ENCODE data around the gene UBXN1. TPM values are rescaled to one million over a fixed set of nuclear protein-coding genes. Genes with fewer than 3 reads are reported as not detected.
A peak's percentile ranks its signal among the peaks of the same experiment; 100 is the strongest.

The UBXN1 gene
- total RNA-seq, 1 donor from 2014 or later: 90.2 TPM

DNA sequence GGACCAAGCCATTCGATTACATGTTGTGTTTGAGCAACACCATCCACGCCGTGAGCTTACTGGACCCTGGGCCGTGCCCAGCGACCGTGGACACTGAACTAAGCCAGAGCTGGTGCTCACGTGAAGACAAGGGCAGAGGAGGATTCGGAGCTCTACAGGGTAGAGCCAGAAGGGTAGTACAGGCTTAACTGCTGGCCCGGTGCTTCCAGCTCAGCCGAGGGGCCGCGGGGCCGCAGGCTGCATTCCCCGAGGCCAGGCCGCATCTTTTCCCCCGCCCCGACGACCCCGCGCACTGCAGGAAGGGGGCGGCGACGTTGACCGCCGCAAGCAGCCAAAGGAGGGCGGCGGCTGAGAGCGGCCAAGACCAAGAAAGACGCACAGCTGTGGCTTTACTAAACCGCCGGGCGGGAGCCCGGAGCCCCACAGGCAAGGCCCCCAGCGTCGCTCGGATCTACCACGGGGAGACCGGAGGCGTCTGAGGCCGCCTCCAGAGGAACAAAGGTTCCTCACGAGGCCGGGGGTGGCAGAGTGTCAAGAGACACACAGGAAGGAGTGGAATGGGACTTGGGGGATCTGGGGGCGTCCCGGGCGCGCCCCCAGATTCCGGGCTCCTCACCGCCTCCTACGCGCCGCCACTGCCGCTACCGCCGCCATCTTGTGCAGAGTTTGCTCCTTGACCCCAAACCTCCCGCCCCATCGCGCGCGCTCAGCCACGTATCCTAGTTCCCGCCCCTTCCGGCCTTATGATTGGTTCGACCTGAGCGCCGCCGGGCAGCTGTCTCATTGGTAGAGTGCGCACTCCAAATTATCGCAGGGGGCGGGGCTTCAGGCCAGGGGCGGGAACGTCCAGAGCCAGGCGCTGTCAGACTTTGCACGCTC is 32.7 kb downstream of the UBXN1 start, which contains the start of gene GANAB:
Gene GANAB, minus strand, starts transcription at position 668 of the 879 bp plus-strand sequence. Its CDS starts 14 bp downstream, at position 654.
- DNase-seq: peak; percentile 100

DNA sequence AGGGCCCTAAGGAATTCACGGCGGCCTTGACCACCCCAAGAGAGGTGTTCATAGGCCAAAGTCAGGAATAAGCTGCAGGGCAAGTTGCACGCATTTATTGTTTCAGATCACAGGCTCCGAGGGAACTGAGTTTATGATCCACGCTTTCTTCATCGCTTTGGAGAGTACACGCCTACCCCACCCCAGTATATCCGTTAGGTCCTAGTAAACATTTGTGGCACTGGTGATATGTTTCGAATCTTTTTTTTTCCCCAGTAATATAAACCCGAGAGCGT is 33.3 kb downstream of the UBXN1 start:
- no peak for DNase-seq

DNA sequence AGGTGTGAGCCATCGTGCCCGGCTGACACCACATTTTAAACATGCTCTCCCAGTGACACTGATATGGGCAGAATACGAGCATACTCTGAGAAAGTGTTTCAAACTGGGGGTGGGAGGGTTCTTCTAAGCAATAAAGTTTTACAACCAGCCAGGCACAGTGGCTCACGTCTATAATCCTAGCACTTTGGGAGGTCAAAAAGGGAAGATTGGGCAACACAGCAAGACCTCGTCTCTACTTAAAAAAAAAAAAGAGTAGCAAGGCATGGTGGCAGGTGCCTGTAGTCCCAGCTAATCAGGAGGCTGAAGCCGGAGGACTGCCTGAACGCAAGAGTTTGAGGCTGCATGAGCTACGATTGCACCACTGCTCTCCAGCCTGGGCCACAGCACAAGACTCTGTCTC is 34.7 kb downstream of the UBXN1 start:
- DNase-seq: no peak

DNA sequence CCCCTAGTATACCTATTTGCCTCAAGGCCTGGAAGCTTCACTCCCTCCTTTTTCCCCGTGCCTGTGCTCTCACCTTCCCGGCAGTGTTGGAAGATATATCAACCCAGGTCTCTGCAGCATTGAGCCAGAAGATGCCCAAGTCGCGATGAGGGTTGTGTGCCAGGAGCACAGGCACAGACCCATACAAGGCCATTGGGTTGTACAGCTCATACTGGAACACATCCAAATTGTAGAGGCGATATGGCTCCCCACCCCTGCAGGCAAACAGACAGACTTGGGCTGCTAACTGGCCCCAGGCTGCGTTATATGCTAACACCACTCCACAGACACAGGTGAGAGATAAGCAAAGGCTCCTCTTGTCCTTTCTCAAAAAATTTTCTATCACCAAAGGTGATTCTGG is 46.4 kb downstream of the UBXN1 start:
- no peak for DNase-seq

DNA sequence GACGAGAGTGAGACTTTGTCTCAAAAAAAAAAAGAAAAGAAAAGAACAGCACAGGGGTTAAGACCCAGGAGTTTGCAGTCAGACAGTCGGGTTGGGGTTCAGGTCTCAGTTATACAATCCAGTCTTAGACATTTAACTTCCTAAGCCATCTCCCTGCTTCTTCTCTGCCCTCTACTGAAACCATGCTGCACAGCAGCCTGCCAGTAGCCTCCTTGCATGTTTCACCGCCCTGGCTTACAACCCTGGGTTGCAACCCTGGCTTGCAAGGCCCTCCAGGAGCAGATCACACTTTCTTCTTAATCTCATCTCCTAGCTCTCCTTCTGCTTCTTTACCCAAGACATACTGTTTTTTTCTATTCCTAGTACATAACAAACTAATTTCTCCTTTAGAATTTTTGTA is 51.2 kb downstream of the UBXN1 start:
- DNase-seq: no peak

Small RNAs within 50 kb of the gene (small RNA-seq; reads per million reads assigned to genes)
- not detected for gene SNORA57 (ENCODE audit: low replicate concordance)

Other genes starting within 250 kb of the UBXN1 start
- gene AHNAK, start 132.3 kb downstream of the UBXN1 start, total RNA-seq: 909 TPM
- 1,840 TPM for gene EEF1G, start 105.2 kb downstream of the UBXN1 start, total RNA-seq
- gene TUT1, start 87.5 kb downstream of the UBXN1 start, total RNA-seq: 5.8 TPM
- 54.7 TPM for gene MTA2, start 77.2 kb downstream of the UBXN1 start, total RNA-seq
- gene EML3, start 66.3 kb downstream of the UBXN1 start, total RNA-seq: 11.2 TPM
- gene ROM1, start 65.8 kb downstream of the UBXN1 start, total RNA-seq: 0.72 TPM
- 14.4 TPM for gene B3GAT3, start 57.1 kb downstream of the UBXN1 start, total RNA-seq
- 158 TPM for gene GANAB, start 32.5 kb downstream of the UBXN1 start, total RNA-seq
- gene INTS5, start 25.8 kb downstream of the UBXN1 start, total RNA-seq: 22.4 TPM
- gene C11orf98, start 13.9 kb downstream of the UBXN1 start, total RNA-seq: 10.4 TPM
- gene CSKMT, start 13.8 kb downstream of the UBXN1 start, total RNA-seq: 2.6 TPM
- 5.4 TPM for gene UQCC3, start 7.4 kb downstream of the UBXN1 start, total RNA-seq
- gene LBHD1, start 6.8 kb downstream of the UBXN1 start, total RNA-seq: 2.9 TPM
- 33.8 TPM for gene LRRN4CL, start 10.5 kb upstream of the UBXN1 start, total RNA-seq
- gene BSCL2, start 28.4 kb upstream of the UBXN1 start, total RNA-seq: 11.4 TPM
- not detected for gene GNG3, start 28.6 kb upstream of the UBXN1 start, total RNA-seq
- gene HNRNPUL2, start 48.4 kb upstream of the UBXN1 start, total RNA-seq: 39.0 TPM
- 18.9 TPM for gene TTC9C, start 49.4 kb upstream of the UBXN1 start, total RNA-seq
- 7.5 TPM for gene ZBTB3, start 75.1 kb upstream of the UBXN1 start, total RNA-seq
- gene POLR2G, start 82.5 kb upstream of the UBXN1 start, total RNA-seq: 56.2 TPM
- gene TAF6L, start 92.3 kb upstream of the UBXN1 start, total RNA-seq: 17.7 TPM
- gene TMEM179B, start 108.3 kb upstream of the UBXN1 start, total RNA-seq: 19.5 TPM
- gene TMEM223, start 112.9 kb upstream of the UBXN1 start, total RNA-seq: 24.7 TPM
- gene NXF1, start 126.4 kb upstream of the UBXN1 start, total RNA-seq: 45.2 TPM
- 37.1 TPM for gene STX5, start 153.0 kb upstream of the UBXN1 start, total RNA-seq
- gene TEX54, start 153.8 kb upstream of the UBXN1 start, total RNA-seq: not detected
- gene WDR74, start 160.5 kb upstream of the UBXN1 start, total RNA-seq: 36.8 TPM
- 87.0 TPM for gene SLC3A2, start 201.8 kb upstream of the UBXN1 start, total RNA-seq
- 0.10 TPM for gene CHRM1, start 242.3 kb upstream of the UBXN1 start, total RNA-seq